GM10248 (cell line): Measurements from ENCODE around the gene BCAS4.

Experiments used
- CTCF ChIA-PET: fragments of 300-600 bp; sonication (Branson Sonifier 250); formaldehyde crosslinking; extraction: SDS; loops from one replicate; lab custom pipeline; 2021; ENCODE audit warnings: antibody characterized with exemption; lab: Yijun Ruan, JAX
- POLR2A ChIA-PET: fragments of 350-650 bp; sonication (Branson Sonifier 250); formaldehyde crosslinking; extraction: SDS; loops from one replicate; lab custom pipeline; 2020; ENCODE audit warnings: antibody characterized with exemption; lab: Yijun Ruan, JAX
- DNase-seq: peaks from one replicate; pipeline ENCODE4 v3.0.0; 2012; ENCODE audit errors: extremely low spot score
- CTCF ChIP-seq: IDR thresholded peaks from 2 replicates; pipeline ENCODE4 v1.5.1; 2012; ENCODE audit warnings: mild to moderate bottlenecking, low read depth; ENCODE audit errors: extremely low read depth, missing control alignments, control extremely low read depth

Gene BCAS4

DNA sequence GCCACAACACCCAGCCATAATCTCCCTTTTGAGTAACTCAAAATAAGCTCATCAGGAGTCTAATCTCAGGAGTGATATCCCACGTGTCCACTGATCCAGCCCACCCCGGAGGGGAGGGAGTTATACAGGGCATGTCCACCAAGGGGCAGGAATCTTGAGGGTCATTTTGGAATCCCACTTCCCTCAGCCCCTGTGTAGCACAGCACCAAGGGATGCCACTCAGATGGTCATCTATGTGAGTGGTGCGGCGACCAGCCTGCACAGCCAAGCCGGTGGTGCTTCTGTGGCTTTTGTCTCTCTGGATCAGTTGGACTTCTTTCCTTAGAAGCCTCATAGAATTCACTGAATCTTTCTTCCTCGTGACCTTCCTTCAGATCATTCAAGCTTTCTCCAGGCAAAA, 11.0 kb upstream of the BCAS4 start:
- no peak for DNase-seq
- ChIA-PET POLR2A (no interaction called here), CTCF (interaction anchor here (1.0 to 5.7 kb wide), 4 partner anchors 10 to 204 kb away, joined by 3 to 28 read pairs (median 12); partner anchors contain the start of gene BCAS4)
- no peak for TF ChIP-seq CTCF

GRCh38 chr20:50784464-50784863, 10.4 kb upstream of the BCAS4 start:
- POLR2A ChIA-PET = no interaction called here
- CTCF ChIA-PET = interaction anchor here (1.0 to 5.7 kb wide), 4 partner anchors 9 to 203 kb away, joined by 3 to 28 read pairs (median 12); partner anchors contain the start of gene BCAS4
- DNase-seq = no peak
- no peak for TF ChIP-seq CTCF

DNA sequence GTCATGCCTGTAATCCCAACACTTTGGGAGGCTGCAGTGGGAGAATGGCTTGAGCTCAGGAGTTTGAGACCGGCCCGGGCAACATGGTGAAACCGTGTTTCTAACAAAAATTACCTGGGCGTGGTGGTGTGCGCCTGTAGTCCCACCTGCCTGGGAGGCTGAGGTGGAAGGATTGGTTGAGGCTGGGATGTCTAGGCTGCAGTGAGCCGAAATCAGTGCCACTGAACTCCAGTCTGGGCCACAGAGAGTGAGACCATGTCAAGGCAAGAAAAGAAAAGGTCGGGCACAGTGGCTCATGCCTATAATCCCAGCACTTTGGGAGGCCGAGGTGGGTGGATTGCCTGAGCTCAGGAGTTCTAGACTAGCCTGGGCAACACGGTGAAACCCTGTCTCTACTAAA, 8.2 kb upstream of the BCAS4 start:
- no peak for TF ChIP-seq CTCF
- DNase-seq = no peak
- CTCF ChIA-PET = interaction anchor here (1.2 to 10.5 kb wide), 5 partner anchors 8 to 194 kb away, joined by 4 to 220 read pairs (median 18); partner anchors contain the start of genes ADNP and BCAS4
- POLR2A ChIA-PET = no interaction called here

- ChIA-PET POLR2A (no interaction called here), CTCF (interaction anchor here (2.1 to 10.5 kb wide), 4 partner anchors 35 to 194 kb away, joined by 4 to 220 read pairs (median 20); partner anchors contain the start of gene ADNP)
- no peak for TF ChIP-seq CTCF
- no peak for DNase-seq
Measured at GRCh38 chr20:50787181-50787580, 7.7 kb upstream of the BCAS4 start.

GRCh38 chr20:50788045-50788991, 6.5 kb upstream of the BCAS4 start:
- ChIA-PET POLR2A (interaction anchor here (0.7 kb wide), 1 partner anchor 79 kb away, joined by 4 read pairs; no protein-coding TSS in a partner anchor), CTCF (interaction anchor here (0.8 to 10.5 kb wide), 8 partner anchors 9 to 518 kb away, joined by 3 to 220 read pairs (median 6); partner anchors contain the start of gene ADNP)
- DNase-seq = no peak
- no peak for TF ChIP-seq CTCF

DNA sequence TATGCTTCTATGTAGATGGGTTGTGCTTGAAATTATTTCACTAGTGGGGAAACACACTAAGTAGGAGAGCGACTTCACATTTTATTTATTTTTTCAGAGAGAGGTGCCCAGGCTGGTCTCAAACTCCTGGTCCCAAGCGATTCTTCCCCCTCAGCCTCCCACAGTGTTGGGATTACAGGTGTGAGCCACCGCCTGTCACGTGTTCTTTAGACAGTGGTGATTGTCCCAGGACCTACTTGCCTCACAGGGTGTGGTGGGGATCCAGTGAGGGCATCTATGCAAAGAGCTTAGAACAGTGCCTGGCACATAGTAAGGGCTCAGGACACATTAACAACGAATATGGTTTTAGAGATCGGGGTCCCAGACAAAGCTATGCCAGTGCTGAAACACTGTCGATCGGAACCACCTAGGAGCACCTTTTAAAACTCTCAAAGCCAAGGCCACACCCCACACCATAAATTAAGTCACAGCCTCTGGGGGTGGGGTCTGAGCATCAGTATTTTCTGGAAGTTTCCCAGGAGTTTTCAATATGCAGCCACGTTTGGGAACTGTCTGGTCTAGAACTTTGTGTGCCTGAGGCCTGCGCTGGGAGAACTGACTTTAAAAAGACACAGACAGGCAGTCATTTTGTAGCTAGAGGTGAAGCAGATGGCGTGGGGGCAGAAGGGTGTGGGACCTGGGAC, 4.8 kb upstream of the BCAS4 start:
- TF ChIP-seq CTCF = no peak
- DNase-seq = no peak
- POLR2A ChIA-PET = interaction anchor here (1.3 kb wide), 1 partner anchor 168 kb away, joined by 5 read pairs; the partner anchor contains the start of gene DPM1
- CTCF ChIA-PET = interaction anchor here (0.8 to 10.5 kb wide), 32 partner anchors 9 to 601 kb away, joined by 3 to 220 read pairs (median 4); partner anchors contain the start of genes ADNP, DPM1 and MOCS3
